ACC112 (cell line): ENCODE results near the gene SLC28A2.

Source experiments
- H2AFZ ChIP-seq: fragments of 200-600 bp; sonication (generic); one replicate; pipeline ENCODE4 v1.6.0; 2017; ENCODE audit warnings: antibody characterized with exemption, low read length; ENCODE audit not compliant: unreplicated experiment
- H3K27ac ChIP-seq: fragments of 200-600 bp; sonication (generic); 2 replicates; pipeline ENCODE4 v1.5.1; 2014; ENCODE audit warnings: low read depth, mild to moderate bottlenecking, antibody characterized with exemption, low read length, moderate library complexity
- H3K27me3 ChIP-seq: fragments of 200-600 bp; sonication (generic); 2 replicates; pipeline ENCODE4 v1.6.1; 2014; ENCODE audit warnings: mild to moderate bottlenecking, antibody characterized with exemption, low read length, moderate library complexity, mixed read lengths; ENCODE audit not compliant: insufficient read depth
- H3K36me3 ChIP-seq: fragments of 200-600 bp; sonication (generic); 2 replicates; pipeline ENCODE4 v1.6.1; 2016; ENCODE audit warnings: mild to moderate bottlenecking, antibody characterized with exemption, low read length, moderate library complexity, mixed read lengths; ENCODE audit not compliant: insufficient read depth
- H3K4me1 ChIP-seq: fragments of 200-600 bp; sonication (generic); one replicate; pipeline ENCODE4 v1.6.1; 2016; ENCODE audit warnings: low read length, mixed read lengths; ENCODE audit not compliant: insufficient read depth, unreplicated experiment, control insufficient read depth
- H3K4me3 ChIP-seq: fragments of 200-600 bp; sonication (generic); 2 replicates; pipeline ENCODE4 v1.5.1; 2014; ENCODE audit warnings: mild to moderate bottlenecking, low read depth, low read length
- H3K79me2 ChIP-seq: fragments of 200-600 bp; sonication (generic); one replicate; pipeline ENCODE4 v1.6.0; 2016; ENCODE audit warnings: low read length; ENCODE audit not compliant: control insufficient read depth, unreplicated experiment, insufficient read depth

Gene SLC28A2

GRCh38 chr15:45262906-45263461, 10.9 kb downstream of the SLC28A2 start:
- Histone ChIP-seq H3K36me3 (no peaks in the 10 kb centered on the region), H3K27me3 (peaks cover 11% of the 10 kb centered on the region; the same call in 1 of the 2 replicates), H3K79me2 (no peaks in the 10 kb centered on the region), H2AFZ (no peak overlapping the region), H3K4me1 (no peaks in the 10 kb centered on the region), H3K27ac (no peak overlapping the region), H3K4me3 (no peak overlapping the region)

GRCh38 chr15:45263854-45264253, 11.8 kb downstream of the SLC28A2 start:
- peaks cover 11% of the 10 kb centered on the region; the same call in 1 of the 2 replicates for H3K27me3 ChIP-seq
- no peak overlapping the region for H3K27ac ChIP-seq
- H2AFZ ChIP-seq = no peak overlapping the region
- H3K36me3 ChIP-seq = no peaks in the 10 kb centered on the region
- no peaks in the 10 kb centered on the region for H3K4me1 ChIP-seq
- H3K4me3 ChIP-seq = no peak overlapping the region
- H3K79me2 ChIP-seq = no peaks in the 10 kb centered on the region

GRCh38 chr15:45265506-45265905, 13.5 kb downstream of the SLC28A2 start:
- H3K27ac ChIP-seq = no peak overlapping the region
- no peak overlapping the region for H3K4me3 ChIP-seq
- no peaks in the 10 kb centered on the region for H3K36me3 ChIP-seq
- H3K4me1 ChIP-seq = no peaks in the 10 kb centered on the region
- no peak overlapping the region for H2AFZ ChIP-seq
- H3K27me3 ChIP-seq = peaks cover 11% of the 10 kb centered on the region; the same call in 1 of the 2 replicates
- no peaks in the 10 kb centered on the region for H3K79me2 ChIP-seq

- Histone ChIP-seq H2AFZ (no peak overlapping the region), H3K27ac (no peak overlapping the region), H3K4me1 (no peaks in the 10 kb centered on the region), H3K4me3 (no peak overlapping the region), H3K36me3 (no peaks in the 10 kb centered on the region), H3K79me2 (no peaks in the 10 kb centered on the region), H3K27me3 (peaks cover 2% of the 10 kb centered on the region; the same call in 1 of the 2 replicates)
Observed at GRCh38 chr15:45268135-45268534, 16.1 kb downstream of the SLC28A2 start.

GRCh38 chr15:45274636-45275380, 22.8 kb downstream of the SLC28A2 start:
- Histone ChIP-seq H3K36me3 (no peaks in the 10 kb centered on the region), H3K27me3 (no peaks in the 10 kb centered on the region), H3K79me2 (no peaks in the 10 kb centered on the region), H3K4me3 (no peak overlapping the region), H3K4me1 (peaks cover 5% of the 10 kb centered on the region), H2AFZ (no peak overlapping the region), H3K27ac (no peak overlapping the region)

- Histone ChIP-seq H3K36me3 (no peaks in the 10 kb centered on the region), H3K79me2 (no peaks in the 10 kb centered on the region), H3K27ac (no peak overlapping the region), H3K27me3 (no peaks in the 10 kb centered on the region), H2AFZ (no peak overlapping the region), H3K4me1 (peaks cover 5% of the 10 kb centered on the region), H3K4me3 (no peak overlapping the region)
Observed at GRCh38 chr15:45276831-45277230, 24.8 kb downstream of the SLC28A2 start.

- Histone ChIP-seq H3K4me3 (peak overlapping the region; percentile 84), H3K27ac (0 out of 2 replicates have a peak overlapping the region, but pooled peaks have one; percentile 22), H2AFZ (peak overlapping the region; percentile 87), H3K79me2 (no peaks in the 10 kb centered on the region), H3K36me3 (no peaks in the 10 kb centered on the region), H3K4me1 (peaks cover 5% of the 10 kb centered on the region), H3K27me3 (peaks cover 2% of the 10 kb centered on the region; the same call in 1 of the 2 replicates)
Observed at GRCh38 chr15:45279024-45279698, 27.1 kb downstream of the SLC28A2 start.

GRCh38 chr15:45285413-45285812, 33.4 kb downstream of the SLC28A2 start:
- no peaks in the 10 kb centered on the region for H3K4me1 ChIP-seq
- H3K27me3 ChIP-seq = peaks cover 48% of the 10 kb centered on the region
- H3K36me3 ChIP-seq = no peaks in the 10 kb centered on the region
- no peak overlapping the region for H3K27ac ChIP-seq
- H2AFZ ChIP-seq = no peak overlapping the region
- no peak overlapping the region for H3K4me3 ChIP-seq
- H3K79me2 ChIP-seq = no peaks in the 10 kb centered on the region

- H3K27me3 ChIP-seq = peaks cover 56% of the 10 kb centered on the region
- H2AFZ ChIP-seq = no peak overlapping the region
- no peak overlapping the region for H3K27ac ChIP-seq
- no peaks in the 10 kb centered on the region for H3K4me1 ChIP-seq
- H3K36me3 ChIP-seq = no peaks in the 10 kb centered on the region
- H3K4me3 ChIP-seq = no peak overlapping the region
- no peaks in the 10 kb centered on the region for H3K79me2 ChIP-seq
Observed at GRCh38 chr15:45287390-45287956, 35.4 kb downstream of the SLC28A2 start.

- Histone ChIP-seq H3K36me3 (no peaks in the 10 kb centered on the region), H3K4me1 (no peaks in the 10 kb centered on the region), H3K27ac (no peak overlapping the region), H2AFZ (no peak overlapping the region), H3K27me3 (peaks cover 56% of the 10 kb centered on the region), H3K4me3 (no peak overlapping the region), H3K79me2 (no peaks in the 10 kb centered on the region)
Observed at GRCh38 chr15:45288947-45289346, 36.9 kb downstream of the SLC28A2 start.
